CD4-positive, alpha-beta T cell treated with Interleukin-10 for 1 hour (primary cell): ENCODE results near the gene SLC25A42.
A peak's percentile ranks its signal among the peaks of the same experiment; 100 is the strongest.
"Not testable (repeated sequence)": the region's sequence is repeated elsewhere in the genome, so short reads cannot be mapped to it uniquely, and the experiment has no call there.

Experiments
- DNase-seq: peaks from one replicate; pipeline ENCODE4 v3.0.0-alpha.2; 2020

The SLC25A42 gene

GRCh38 chr19:19107654-19108053 lies 43.9 kb downstream of the SLC25A42 start:
- DNase-seq = no peak

DNA sequence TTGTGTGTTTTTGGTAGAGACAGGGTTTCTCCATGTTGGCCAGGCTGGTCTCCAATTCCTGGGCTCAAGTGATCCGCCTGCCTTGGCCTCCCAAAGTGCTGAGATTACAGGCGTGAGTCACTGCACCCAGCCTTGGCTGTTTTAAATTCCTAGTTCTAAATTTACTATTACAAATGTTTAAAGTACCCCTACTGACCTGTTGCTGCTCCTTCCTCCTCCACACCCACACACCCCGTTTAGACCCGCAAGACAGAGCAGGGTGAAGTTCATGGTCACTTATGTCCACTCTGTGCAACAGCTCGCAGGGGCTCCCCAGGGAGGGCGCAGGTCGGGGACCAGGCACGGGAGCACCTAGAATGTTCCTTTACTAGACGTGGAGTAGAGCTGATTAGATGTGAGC lies 45.8 kb downstream of the SLC25A42 start:
- no peak for DNase-seq

DNA sequence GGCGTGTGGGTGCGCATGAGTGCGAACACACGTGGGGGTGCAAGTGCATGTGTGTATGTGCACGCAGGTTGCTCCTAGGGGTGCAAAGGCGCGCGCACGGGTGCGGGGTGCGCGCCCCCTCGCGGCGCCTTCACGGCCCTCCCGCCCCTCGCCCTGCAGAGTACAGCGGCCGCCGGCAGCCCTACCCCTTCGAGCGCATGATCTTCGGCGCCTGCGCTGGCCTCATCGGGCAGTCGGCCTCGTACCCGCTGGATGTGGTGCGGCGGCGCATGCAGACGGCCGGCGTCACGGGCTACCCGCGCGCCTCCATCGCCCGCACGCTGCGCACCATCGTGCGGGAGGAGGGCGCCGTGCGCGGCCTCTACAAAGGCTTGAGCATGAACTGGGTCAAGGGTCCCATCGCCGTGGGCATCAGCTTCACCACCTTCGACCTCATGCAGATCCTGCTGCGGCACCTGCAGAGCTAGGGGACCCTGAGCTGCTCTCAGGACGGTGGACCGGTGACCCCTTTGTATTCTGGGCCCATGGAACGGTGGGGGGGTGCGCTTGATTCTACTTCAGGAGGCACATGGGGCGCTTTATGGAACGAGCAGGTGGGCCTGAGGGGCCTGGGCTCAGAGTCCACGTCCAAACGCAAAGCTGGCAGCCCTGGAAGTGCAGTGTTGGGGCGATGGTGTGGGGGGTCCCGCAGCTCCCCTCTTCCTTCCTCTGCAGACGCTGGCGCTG lies 46.8 kb downstream of the SLC25A42 start:
- DNase-seq = peak; percentile 15

DNA sequence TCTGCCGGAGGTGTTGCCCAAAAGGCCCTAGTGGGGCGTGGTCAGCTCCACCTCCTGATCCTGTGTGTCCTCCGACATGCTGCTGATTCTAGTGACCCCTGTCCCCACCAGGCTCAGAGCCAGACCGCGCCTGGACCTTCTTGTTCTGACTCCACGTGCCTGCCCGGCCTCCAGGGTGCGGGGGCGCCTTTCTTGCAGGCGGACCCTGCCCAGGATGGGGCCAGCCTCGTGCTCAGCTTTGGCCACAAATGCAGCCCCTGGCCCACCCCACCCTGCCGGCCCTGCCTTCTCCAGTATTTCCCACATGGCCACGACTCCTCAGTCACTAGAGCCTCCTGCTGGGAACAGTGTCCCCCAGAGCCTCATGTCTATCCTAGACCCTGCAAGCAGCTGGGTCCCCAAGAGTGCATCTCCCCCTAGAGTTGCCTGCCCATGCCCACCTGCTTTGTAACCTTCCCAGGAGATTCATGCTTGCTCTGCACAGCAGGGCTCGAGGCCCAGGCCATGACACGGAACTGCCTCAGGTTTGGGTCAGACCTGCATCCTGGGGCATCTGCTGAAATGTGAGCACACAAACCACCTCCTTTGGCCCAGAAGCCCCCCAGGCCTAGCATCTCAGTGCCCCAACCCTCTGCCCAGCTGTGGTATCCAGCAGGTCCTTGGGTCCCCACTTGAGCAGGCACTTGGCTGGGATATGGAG lies 47.5 kb downstream of the SLC25A42 start:
- DNase-seq = no peak

DNA sequence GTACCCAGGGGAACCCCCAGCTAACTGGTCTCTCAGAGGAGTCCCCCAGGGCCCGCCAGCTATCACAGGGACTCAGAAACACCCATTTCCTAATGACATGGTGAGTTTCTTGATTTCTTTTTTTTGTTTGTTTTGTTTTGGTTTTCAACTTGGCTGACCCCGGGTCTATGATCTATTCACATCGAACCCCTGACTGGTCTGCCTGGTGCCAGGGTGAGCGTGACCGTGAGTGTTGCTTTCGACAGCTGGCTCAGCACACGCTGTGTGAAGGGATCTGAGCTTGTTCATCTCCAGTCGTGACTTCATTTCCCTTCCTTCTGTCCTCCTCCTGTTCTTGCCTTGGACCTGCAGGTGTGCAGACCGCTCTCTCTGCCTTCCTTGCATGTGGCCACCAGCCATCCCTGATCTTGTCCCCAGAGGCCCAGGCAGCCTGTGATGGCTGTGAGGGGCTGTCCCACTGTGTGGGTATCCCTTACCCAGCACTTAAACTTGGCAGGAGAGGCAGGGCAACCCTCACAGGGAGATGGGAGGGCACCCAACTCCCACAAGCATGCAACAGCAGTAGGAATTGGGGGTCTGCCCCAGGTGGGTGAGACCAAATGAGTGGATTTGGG lies 48.3 kb downstream of the SLC25A42 start:
- DNase-seq = no peak

DNA sequence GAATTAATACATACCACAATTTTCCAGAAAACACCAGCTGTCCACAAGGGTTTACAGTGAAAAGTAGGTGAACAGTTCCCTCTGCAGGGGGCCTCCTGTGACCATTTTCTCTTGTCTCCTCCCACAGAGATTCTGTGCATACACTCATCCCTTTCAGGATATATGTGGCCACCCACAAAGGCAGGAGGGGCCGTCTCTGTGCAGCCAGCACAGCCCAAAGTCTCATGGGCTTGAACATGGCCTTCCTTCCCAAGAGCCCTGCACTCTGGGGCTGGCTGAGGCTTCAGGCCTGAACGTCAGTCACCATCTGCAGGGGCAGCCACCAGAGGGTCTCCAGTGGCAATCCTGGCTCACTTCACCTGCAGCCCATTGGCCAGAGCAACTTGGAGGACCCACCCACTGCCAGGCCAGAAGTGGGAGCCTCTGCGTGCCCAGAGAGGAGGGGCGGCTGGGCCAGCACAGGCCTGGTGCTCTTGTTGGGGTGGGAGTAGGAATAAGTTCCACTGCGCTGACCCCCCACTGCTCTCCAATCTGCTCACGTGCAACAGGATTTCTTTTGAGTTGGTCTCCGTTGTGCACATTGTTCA lies 49.3 kb downstream of the SLC25A42 start:
- DNase-seq = no peak

DNA sequence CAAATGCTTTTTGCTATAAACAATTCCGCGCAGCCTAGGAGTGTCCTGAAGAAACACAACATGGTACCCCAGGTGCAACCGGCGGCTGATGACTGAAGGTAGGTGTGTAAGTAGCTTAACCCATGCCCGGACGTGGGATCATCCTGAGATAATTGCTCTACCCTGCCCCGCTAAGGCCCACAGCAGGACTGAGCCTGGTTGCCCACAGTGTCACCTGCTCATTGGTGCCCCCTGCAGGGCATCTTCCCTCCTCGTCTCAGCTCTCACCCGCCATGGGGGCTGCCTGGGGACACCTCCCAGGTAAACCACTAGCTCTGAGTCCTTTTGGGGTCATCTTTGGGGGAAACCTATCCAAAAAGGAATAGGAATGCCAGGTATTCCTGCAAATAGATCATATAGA lies 52.2 kb downstream of the SLC25A42 start:
- DNase-seq = peak; percentile 53

DNA sequence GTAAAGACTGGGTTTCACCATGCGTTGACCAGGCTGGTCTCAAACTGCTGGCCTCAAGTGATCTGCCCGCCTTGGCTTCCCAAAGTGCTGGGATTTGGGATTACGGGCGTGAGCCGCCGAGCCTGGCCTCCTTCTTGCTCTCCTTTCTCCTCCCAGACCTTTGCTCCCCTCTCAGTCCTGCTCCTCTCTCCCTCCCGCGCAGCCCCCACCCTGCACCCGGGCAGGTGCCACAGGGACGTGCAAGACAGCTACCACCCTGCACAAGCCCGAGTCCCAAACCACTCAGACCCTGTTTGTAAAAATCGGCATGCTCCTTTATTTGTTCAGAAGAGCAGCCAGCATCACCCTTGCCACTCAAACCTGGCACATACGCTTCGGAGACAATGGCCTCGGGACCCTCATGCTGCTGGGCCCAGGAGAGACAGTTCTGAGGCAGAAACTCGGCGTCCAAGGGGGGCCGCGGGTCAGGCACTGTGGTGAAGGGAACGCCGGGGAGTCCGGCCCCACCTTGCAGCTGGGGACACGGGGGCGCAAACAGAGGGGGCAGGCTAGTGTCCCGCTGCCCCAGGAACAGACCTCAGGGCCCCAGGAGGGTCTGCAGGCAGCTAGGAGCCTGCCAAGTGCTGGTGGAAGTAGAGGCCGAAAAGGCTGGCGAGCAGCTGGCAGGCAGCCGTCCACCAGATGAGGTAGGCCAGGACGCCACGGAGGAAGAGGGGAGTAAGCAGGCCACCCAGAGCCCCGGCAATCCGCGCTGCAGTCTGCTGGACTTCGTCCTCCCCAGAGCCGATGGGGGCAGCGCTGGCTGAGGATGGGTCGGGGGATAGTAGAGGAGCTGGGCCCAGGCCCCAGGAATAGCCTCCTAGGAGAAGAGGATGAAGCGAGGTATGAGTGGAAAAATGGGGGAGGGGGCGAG lies 55.8 kb downstream of the SLC25A42 start:
- no peak for DNase-seq

- DNase-seq = no peak
Observed at GRCh38 chr19:19120308-19121231, 56.8 kb downstream of the SLC25A42 start.

DNA sequence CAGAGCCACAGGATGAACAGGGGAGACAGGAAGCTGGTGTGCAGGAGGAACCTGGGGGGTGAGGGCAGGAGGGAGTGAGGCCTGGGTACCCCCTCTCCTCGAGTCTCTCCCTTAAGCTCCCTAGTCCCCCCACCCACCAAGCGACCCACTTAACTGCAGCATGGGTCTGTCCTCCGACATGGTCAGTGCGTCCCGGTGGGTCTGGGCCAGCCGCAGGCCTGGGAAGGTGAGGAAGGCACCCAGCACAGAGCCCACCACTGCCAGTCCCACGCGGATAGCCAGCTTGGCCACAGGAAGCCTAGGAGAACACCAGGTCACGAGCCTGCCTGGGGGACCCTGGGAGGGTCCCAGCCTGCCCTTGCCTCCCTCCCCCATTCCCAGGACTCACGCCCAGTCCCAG lies 57.6 kb downstream of the SLC25A42 start:
- DNase-seq = no peak

DNA sequence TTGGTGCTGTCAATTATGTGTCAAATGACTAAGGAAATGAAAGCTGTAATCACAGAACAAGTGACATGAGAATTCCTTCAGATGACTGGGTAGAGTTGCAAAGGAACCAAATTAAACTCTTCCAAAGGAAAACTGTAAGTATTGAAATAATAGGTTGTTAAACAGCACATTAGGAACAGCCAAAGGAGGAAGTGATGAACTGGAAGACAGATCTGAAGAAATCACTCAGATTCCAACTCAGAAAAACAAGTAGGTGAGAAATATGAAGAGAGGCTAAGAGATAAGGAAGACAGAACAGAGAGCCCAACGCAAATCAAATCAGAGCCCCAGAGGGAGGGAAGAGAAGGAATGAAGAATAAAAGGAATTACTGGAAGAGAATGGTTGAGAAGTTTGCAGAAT lies 59.1 kb downstream of the SLC25A42 start:
- DNase-seq = no peak

- DNase-seq = no peak
Observed at GRCh38 chr19:19123386-19123785, 59.6 kb downstream of the SLC25A42 start.

DNA sequence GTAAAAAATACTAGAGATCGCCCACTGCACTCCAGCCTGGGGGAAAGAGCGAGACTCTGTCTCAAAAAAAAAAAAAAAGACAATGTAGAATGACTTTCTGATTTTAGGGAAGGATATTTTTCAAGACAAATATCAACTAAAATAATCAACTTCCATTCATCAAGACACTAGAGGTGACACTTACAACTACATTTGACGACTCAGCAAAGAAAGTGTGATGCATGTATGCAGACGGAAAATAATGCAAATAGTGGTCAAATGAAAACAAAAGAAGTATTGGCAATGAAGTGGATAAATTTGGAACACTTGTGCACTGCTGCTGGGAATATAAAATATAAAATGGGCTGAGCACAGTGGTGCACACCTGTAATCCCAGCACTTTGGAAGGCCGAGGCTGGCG lies 62.3 kb downstream of the SLC25A42 start:
- no peak for DNase-seq

DNA sequence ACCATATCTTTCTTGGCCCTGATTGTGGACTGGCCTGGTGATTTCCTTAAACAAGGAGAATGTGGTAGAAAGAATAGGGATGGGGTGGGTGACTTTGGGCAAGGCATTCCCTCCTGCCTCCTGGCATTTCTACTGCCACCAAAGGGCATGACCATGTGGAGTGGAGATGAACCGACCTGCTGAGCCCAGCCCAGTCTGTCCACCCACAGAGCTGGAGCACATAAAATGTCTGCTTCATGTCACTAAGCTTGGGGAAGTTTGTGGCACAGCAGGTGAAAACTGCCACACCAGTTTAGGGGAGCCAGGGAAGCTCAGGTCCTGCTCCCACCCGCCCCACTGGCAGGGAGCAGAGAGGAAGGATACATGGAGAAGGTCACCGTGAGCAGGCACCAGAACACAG lies 68.2 kb downstream of the SLC25A42 start:
- DNase-seq = no peak

- DNase-seq = no peak
Observed at GRCh38 chr19:19132912-19133311, 69.1 kb downstream of the SLC25A42 start.

- DNase-seq = no peak
Observed at GRCh38 chr19:19133985-19134384, 70.2 kb downstream of the SLC25A42 start.

- peak; percentile 37 for DNase-seq
Observed at GRCh38 chr19:19134687-19135158, 70.9 kb downstream of the SLC25A42 start.

DNA sequence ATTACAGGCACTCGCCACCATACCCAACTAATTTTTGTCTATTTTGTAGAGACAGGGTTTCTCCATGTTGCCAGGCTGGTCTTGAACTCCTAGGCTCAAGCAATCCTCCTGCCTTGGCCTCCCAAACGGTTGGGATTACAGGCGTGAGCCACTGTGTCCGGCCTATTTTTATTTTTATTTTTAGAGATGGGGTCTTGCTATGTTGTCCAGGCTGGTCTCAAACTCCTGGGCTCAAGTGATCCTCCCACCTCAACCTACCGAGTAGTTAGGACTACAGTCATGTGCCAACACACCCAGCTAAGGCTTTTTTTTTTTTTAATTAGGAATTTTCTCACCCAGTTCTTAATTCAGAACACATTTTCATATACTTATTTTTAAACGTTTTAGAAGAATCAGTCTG lies 71.9 kb downstream of the SLC25A42 start:
- not testable (repeated sequence) for DNase-seq

DNA sequence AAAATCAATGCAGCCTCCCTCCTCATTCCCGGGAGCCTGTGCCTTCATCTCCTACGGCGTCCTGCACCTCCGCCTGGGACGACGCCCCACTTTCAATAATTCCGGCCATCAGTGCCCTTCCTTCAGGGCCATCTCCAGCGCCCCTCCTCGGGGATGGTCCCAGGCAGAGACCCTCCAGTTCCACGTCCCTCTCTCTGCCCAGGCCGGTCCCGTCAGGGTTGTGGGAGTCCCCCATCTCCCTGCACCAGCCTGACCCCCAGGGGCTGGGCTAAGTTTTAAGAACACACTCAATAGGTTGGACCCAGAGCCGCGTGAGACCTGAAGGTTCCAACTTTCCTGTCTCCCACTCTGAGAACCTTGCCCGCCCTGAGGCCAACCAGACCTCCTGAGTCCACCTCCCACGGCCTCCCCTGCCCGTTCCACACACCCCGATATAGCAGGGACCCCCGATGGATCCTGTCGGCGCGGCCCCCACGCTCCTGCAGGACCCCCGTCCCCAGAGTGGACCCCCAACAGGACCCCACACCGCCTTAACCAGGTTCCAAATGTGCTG lies 73.8 kb downstream of the SLC25A42 start:
- DNase-seq = no peak

- DNase-seq = peak; percentile 98
Observed at GRCh38 chr19:19138109-19138981, 74.6 kb downstream of the SLC25A42 start, which contains the start of gene TMEM161A. TSS of gene TMEM161A (minus strand) at chr19:19138478. CDS start at chr19:19138428, 50 bp downstream.
